Hepatocyte (in vitro differentiated cells): ENCODE data around the gene DPF3. TPM values are rescaled to one million over a fixed set of nuclear protein-coding genes. Genes with fewer than 3 reads are reported as not detected.

Experiments used
- DNase-seq: peaks from one replicate; pipeline ENCODE4 v3.0.0-alpha.2; 2016; ENCODE audit warnings: low spot score
- H2AFZ ChIP-seq: fragments of 200-600 bp; sonication (generic); 2 replicates; pipeline ENCODE4 v1.6.0; 2016; ENCODE audit warnings: antibody characterized with exemption, mild to moderate bottlenecking
- H3K27ac ChIP-seq: fragments of 200-600 bp; sonication (generic); 2 replicates; pipeline ENCODE4 v1.5.1; 2016; ENCODE audit warnings: mild to moderate bottlenecking
- H3K27me3 ChIP-seq: fragments of 200-600 bp; sonication (generic); 2 replicates; pipeline ENCODE4 v1.6.1; 2016
- H3K36me3 ChIP-seq: fragments of 200-600 bp; sonication (generic); replicated peaks from 2 replicates; pipeline ENCODE4 v1.5.1; 2016; ENCODE audit warnings: low read depth; ENCODE audit not compliant: insufficient read depth
- H3K4me1 ChIP-seq: fragments of 200-600 bp; sonication (generic); 2 replicates; pipeline ENCODE4 v1.5.1; 2016; ENCODE audit warnings: mild to moderate bottlenecking, moderate library complexity; ENCODE audit not compliant: insufficient read depth
- H3K4me2 ChIP-seq: fragments of 200-600 bp; sonication (generic); 2 replicates; pipeline ENCODE4 v1.6.0; 2016
- H3K4me3 ChIP-seq: fragments of 200-600 bp; sonication (generic); 2 replicates; pipeline ENCODE4 v1.5.1; 2016; ENCODE audit warnings: mild to moderate bottlenecking
- H3K79me2 ChIP-seq: fragments of 200-600 bp; sonication (generic); 2 replicates; pipeline ENCODE4 v1.6.0; 2017; ENCODE audit warnings: mild to moderate bottlenecking
- H3K9me2 ChIP-seq: fragments of 200-600 bp; sonication (generic); replicated peaks from 2 replicates; pipeline ENCODE4 v1.6.0; 2017; ENCODE audit warnings: mild to moderate bottlenecking; ENCODE audit not compliant: insufficient read depth
- H3K9me3 ChIP-seq: fragments of 200-600 bp; sonication (generic); 2 replicates; pipeline ENCODE4 v1.5.1; 2016; ENCODE audit warnings: low read depth, mild to moderate bottlenecking
- H4K20me1 ChIP-seq: fragments of 200-600 bp; sonication (generic); 2 replicates; pipeline ENCODE4 v1.6.0; 2016; ENCODE audit warnings: mild to moderate bottlenecking; ENCODE audit not compliant: insufficient read depth, poor library complexity, severe bottlenecking
- CTCF ChIP-seq: fragments of 200-600 bp; sonication (generic); IDR thresholded peaks from 2 replicates; pipeline ENCODE4 v1.5.1; 2016; ENCODE audit warnings: antibody characterized with exemption, mild to moderate bottlenecking; ENCODE audit not compliant: poor library complexity
- EZH2 ChIP-seq: fragments of 200-600 bp; sonication (generic); IDR thresholded peaks from 2 replicates; pipeline ENCODE4 v1.6.1; 2016; ENCODE audit warnings: antibody characterized with exemption, mild to moderate bottlenecking, borderline replicate concordance
- EZH2phosphoT487 ChIP-seq: fragments of 200-600 bp; sonication (generic); IDR thresholded peaks from one replicate; pipeline ENCODE4 v1.6.1; 2018; ENCODE audit warnings: antibody characterized with exemption, mild to moderate bottlenecking, low read depth, moderate library complexity; ENCODE audit not compliant: unreplicated experiment, severe bottlenecking
- WGBS: methylation state at CpG from one replicate; pipeline ENCODE4 v1.1.6; 2016; ENCODE audit warnings: low lambda C conversion rate; ENCODE audit errors: missing lambda C conversion rate; 5-methylcytosine and 5-hydroxymethylcytosine counted together
- polyA plus RNA-seq: library from polyadenylated mRNA; unstranded; fragments of >200 nt; fragmentation: Nextera tagmentation; extraction: Ambion mirVana; gene quantifications from 2 replicates; pipeline ENCODE4 v1.2.1, GENCODE V29; 2016
- total RNA-seq: library from RNA; depleted of rRNA; stranded (reverse); fragments of >200 nt; gene quantifications from 2 replicates; pipeline ENCODE4 v1.2.3, GENCODE V29; 2014

Gene DPF3
- total and polyA plus RNA-seq, 2 experiments from 2014 or later = 0.21 to 0.47 TPM

GRCh38 chr14:72839753-72840607, 53.9 kb downstream of the DPF3 start:
- no peaks in the 10 kb centered on the region for H3K79me2 ChIP-seq
- no peaks in the 10 kb centered on the region for H3K36me3 ChIP-seq
- no peak overlapping the region for H3K4me2 ChIP-seq
- H3K9me3 ChIP-seq = no peaks in the 10 kb centered on the region
- H3K27ac ChIP-seq = no peak overlapping the region
- TF ChIP-seq EZH2 (no peak), CTCF (no peak), EZH2phosphoT487 (no peak)
- no peak for DNase-seq
- no peaks in the 10 kb centered on the region for H4K20me1 ChIP-seq
- no peaks in the 10 kb centered on the region for H3K4me1 ChIP-seq
- no peak overlapping the region for H2AFZ ChIP-seq
- no peak overlapping the region for H3K4me3 ChIP-seq
- H3K9me2 ChIP-seq = no peaks in the 10 kb centered on the region
- 90% methylated on average over 12 of the region's 12 CpGs for WGBS
- H3K27me3 ChIP-seq = no peaks in the 10 kb centered on the region

- H3K27me3 ChIP-seq = no peaks in the 10 kb centered on the region
- TF ChIP-seq EZH2phosphoT487 (no peak), EZH2 (no peak), CTCF (no peak)
- no peaks in the 10 kb centered on the region for H4K20me1 ChIP-seq
- no peak overlapping the region for H3K4me3 ChIP-seq
- no peak overlapping the region for H2AFZ ChIP-seq
- no peak overlapping the region for H3K4me2 ChIP-seq
- no peaks in the 10 kb centered on the region for H3K4me1 ChIP-seq
- no peak overlapping the region for H3K27ac ChIP-seq
- WGBS = 96% methylated on average over 12 of the region's 12 CpGs
- H3K9me3 ChIP-seq = no peaks in the 10 kb centered on the region
- H3K36me3 ChIP-seq = no peaks in the 10 kb centered on the region
- DNase-seq = no peak
- no peaks in the 10 kb centered on the region for H3K79me2 ChIP-seq
- no peaks in the 10 kb centered on the region for H3K9me2 ChIP-seq
Observed at GRCh38 chr14:72839351-72839750, 54.5 kb downstream of the DPF3 start.

GRCh38 chr14:72836085-72836484, 57.8 kb downstream of the DPF3 start:
- H3K9me3 ChIP-seq = no peaks in the 10 kb centered on the region
- no peaks in the 10 kb centered on the region for H3K9me2 ChIP-seq
- H3K4me3 ChIP-seq = no peak overlapping the region
- H3K27me3 ChIP-seq = no peaks in the 10 kb centered on the region
- H4K20me1 ChIP-seq = no peaks in the 10 kb centered on the region
- no peak for DNase-seq
- H3K4me2 ChIP-seq = no peak overlapping the region
- 84% methylated on average over 4 of the region's 4 CpGs for WGBS
- H3K36me3 ChIP-seq = no peaks in the 10 kb centered on the region
- H3K79me2 ChIP-seq = no peaks in the 10 kb centered on the region
- peaks cover 4% of the 10 kb centered on the region for H3K4me1 ChIP-seq
- H2AFZ ChIP-seq = no peak overlapping the region
- no peak overlapping the region for H3K27ac ChIP-seq
- TF ChIP-seq EZH2phosphoT487 = no peak

GRCh38 chr14:72833174-72833573, 60.7 kb downstream of the DPF3 start:
- H2AFZ ChIP-seq = no peak overlapping the region
- H3K36me3 ChIP-seq = no peaks in the 10 kb centered on the region
- H3K9me2 ChIP-seq = no peaks in the 10 kb centered on the region
- H3K4me1 ChIP-seq = peaks cover 7% of the 10 kb centered on the region
- 95% methylated on average over 9 of the region's 9 CpGs for WGBS
- TF ChIP-seq EZH2phosphoT487 (no peak), CTCF (no peak), EZH2 (no peak)
- no peak overlapping the region for H3K4me3 ChIP-seq
- no peak overlapping the region for H3K27ac ChIP-seq
- H3K9me3 ChIP-seq = no peaks in the 10 kb centered on the region
- H3K27me3 ChIP-seq = no peaks in the 10 kb centered on the region
- no peak overlapping the region for H3K4me2 ChIP-seq
- H3K79me2 ChIP-seq = no peaks in the 10 kb centered on the region
- no peaks in the 10 kb centered on the region for H4K20me1 ChIP-seq
- no peak for DNase-seq
